NCI-H2227 (cell line): ENCODE measurements around the gene MDM1.

Experiments
- DNase-seq: peaks from one replicate; lab custom pipeline; 2025; ENCODE audit not compliant: unreplicated experiment; lab: John Stamatoyannopoulos, UW

MDM1 gene

DNA sequence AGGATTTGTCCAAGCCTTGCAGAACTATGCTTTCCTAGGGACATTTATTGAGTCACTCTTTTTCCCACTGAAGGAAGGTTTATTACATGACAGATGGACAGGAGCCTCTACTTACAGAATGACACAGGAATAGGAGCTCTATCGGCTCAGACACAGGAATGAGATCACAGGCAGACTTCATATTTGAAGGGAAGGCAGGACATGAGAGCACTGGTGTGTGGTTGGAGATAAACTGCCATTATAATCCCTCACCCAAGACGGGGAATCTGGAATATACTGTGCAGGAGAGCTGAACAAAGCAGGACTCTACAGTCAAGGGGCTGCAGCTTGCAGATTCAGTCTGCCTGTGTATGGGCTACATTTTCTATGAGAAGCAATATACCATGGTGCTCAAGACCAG is 51.9 kb downstream of the MDM1 start:
- DNase-seq, result no peak

DNA sequence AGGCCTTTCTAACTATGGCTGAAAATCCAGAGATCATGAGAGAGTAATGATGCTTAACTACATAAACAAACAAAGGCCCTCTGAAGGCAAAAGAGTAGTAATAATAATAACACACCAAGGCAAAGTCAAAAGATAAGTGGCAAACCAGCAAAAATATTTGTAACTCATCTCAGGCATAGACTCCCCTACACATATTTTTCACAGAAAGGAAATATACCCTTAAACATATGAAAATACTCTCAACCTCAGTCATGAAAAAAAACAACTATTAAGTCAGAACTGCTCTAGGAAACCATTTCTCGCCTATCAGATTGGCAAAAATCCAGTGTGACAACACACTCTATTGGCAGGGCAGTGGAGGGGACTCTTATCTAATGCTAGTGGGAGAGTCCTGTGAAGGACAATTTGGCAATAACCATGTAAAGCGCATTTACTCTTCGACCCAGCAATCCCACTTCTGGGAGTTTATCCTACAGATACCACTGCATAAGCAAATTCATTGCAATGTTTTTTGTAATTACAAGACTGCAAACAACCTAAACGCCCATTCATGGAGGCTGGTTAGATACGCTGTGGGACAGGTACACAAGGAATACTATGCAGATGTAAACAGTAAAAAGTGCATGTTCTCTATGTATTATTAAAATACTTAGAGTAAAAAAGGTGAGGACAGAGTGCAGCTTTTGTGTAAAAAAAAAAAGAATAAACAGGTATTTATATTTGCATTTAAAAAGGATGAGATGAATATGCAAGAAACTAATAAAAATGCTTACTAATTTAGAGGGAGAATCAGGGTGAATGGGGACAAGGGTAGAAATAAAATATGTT is 52.7 kb downstream of the MDM1 start:
- no peak for DNase-seq

DNA sequence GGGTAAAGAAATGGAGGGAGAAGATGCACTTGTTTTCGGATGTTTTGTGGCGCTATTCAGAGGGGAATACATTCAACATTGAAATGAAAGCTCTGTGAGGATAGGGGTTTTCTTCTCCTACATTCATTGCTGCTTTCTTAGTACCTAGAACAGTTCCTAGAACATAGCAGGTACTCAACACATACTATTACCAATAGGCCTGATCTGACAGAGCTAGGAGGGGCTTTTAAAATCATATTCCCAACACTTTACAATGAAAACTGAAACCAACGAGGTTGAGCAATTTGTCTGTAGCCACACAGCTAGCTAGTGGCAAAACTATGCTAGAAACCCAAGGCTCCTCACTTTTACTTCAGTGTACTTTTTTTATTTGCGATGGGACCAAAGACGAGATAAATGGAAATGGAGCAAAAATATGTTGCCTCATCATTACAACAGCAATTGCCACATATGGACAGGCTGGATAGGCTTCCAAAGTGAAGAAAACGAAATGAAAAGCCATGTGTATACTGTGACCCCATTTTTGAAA is 55.7 kb downstream of the MDM1 start:
- no peak for DNase-seq

DNA sequence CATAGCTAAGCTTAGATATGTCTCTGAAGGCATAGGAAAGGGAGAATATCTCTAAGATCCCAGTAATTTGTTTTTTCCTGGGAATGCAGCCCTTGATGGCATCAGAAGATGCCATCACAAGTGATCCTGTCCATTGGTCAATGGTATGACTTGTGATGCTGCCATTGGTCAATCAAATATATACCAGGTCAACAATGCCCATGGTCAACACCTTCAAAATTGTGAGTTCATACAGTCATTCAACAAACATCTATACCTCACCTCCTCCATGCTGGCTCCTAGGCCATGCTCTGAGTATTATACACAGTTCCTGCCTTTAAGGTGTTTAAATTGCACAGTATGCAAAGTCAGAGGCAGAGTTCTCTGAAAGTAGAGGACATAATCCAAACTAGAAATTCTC is 59.4 kb downstream of the MDM1 start:
- DNase-seq, result no peak

DNA sequence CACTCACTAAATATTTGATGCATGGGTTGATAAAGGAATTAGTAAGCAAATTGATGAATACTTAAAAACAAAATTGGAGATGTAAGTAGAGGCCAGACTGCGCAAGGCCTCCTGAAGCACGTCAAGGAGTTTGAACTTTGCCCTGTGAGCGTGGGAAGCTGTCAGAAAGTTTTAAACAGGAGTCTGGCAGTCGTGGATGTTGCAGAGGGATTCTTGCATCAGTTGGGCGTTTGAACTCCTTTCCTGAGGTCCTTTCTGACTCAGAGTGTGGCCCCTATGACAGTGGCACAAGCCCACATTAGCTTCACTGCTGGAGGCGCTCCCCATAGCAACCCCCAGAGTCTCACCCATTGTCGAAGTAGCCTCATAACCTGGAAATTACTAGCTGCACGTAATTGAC is 60.8 kb downstream of the MDM1 start:
- DNase-seq, result no peak

DNA sequence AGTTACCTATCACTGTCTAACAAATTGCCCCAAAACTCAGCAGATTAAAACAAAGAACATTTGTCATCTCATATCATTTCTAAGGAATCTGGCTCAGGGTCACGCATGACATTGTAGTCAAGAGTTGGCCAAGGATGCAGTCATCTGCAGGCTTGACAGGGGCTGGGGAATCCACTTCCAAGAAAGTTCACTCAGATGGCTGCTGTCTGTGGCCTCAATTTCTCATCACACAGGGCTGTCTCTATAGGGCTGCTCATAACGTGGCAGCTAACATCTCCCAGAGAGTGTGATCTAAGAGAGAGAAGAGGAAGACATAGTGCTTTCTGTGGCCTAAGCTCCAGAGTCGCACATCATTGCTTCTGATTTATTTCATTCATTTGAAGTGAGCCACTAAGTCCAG is 61.8 kb downstream of the MDM1 start:
- DNase-seq, result no peak

DNA sequence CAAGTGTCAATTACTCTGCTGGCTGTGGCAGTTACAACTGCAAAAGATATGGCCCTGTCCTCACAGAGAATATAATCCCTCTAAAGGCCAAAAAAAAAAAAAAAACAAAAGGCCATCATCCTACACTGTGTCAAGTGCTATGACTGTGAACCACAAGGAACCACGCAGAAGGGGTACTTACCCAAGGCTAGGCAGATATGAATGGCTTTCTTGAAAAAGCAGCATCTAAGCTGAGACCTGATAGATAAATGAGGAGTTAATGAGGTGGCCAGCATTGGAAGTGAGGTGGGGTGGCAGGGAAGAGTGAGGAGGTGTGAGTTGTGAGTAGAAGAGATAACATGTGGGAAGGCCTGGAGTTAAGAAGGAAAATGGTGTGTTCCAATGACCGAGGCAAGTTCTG is 62.4 kb downstream of the MDM1 start:
- no peak for DNase-seq

DNA sequence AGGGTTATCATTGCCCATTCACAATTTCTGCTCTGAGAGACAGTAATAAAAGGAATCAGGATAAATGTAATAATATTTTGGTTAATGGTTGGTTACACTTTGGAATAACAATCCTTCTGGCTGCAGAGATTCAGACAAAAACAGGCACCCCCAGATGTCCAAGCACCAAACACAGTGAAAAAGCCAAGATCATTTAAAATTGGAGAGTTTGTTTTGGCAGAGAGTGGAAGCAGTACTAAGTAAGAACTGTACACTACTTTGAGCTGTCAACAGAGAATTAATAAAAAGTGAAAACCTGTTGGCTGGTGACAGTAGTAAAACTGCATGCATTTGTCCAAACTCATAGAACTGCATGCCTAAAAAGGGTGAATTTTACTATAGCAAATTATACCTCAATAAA is 63.2 kb downstream of the MDM1 start:
- DNase-seq, result no peak

DNA sequence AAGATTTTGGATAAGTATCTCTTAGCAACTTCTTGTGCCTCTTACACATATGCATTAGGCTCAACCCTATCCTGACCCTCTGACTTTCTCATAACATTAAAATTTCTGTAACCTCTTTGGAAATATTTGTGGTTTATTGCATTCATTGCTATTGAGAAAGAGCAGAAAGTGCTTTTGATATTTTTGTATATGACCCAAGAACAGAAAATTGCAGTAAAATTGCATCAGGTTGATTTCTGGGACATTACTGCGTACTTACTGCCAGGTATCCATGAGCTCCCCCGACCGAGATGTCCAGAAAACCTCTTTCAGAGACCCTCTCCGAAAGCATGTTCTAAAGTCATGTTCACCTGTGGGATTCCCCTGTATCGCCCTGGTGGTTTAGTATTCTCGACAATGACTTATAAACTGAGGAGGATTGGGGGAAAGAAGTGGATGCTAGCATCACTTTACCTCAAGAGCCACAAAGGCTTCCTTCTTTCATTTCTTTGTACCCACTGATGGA is 64.2 kb downstream of the MDM1 start:
- DNase-seq, result no peak

DNA sequence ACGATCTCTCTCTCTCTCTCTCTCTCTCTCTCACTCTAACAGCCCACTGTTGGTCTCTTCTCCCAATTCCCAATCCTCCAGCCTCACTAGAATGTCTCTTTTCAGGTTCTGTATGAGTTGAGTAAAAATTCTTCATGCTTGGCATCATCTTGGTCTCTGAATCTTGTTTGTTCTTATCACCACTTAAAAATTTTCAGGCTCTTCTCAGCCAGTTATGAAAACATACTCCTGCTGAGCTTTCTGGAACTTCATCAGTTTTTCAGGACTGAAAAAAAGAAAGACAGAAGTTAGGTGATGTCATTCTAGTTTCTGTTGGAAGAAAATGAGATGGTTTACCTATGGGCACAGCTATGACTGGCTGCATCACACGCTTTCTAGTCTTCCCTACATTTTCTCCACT is 67.3 kb downstream of the MDM1 start:
- no peak for DNase-seq

DNA sequence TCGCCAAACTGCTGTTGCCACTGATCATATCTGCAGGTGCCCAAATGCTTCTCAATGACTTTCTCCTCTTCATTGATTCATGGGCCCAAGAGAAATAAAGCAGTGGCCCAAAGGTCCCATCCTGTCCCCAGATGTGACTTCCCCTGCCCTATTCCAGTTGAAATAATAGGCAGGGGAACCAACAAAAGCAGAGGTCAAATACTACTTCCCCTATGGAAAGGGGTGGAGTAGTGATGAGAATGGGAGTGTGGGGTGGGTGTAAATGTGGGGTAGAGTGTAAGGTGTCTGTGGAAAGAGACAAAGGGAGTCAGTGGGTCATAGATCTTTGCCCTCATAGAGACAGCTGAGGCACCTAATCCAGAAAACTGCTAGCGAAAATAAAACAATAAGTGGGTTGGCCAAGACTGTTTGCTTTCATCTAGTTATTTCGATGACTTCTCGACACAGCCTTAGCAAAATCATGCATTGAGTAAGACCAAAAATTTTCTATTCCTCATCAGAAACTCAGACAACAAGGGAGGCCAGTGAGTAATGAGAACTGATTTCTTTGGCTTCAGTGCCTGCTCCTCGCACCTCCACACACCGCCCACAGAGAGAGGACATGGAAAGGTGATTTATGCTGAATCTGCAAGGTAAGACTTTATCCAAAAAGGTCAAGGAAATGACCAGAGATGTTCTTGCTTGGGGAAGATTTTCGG is 67.9 kb downstream of the MDM1 start:
- no peak for DNase-seq

DNA sequence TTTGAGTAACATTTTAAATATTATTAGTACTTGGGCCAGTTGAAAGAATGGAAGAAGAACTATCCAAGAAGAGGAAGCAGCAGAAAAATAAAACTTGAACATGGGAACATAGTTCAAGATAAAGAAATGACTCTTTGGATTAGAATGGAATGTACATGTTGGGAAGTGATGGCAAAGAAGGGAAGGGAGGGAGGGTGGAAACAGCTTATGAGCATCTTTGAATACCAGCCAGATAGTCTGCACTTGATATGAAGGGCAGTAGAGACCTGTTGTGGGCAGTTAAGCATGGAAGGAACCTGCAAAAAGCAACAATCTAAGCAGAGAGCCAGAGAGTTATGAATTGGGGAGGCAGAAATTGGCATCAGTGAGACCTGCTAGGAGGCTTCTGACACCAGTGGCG is 68.8 kb downstream of the MDM1 start:
- DNase-seq, result no peak

DNA sequence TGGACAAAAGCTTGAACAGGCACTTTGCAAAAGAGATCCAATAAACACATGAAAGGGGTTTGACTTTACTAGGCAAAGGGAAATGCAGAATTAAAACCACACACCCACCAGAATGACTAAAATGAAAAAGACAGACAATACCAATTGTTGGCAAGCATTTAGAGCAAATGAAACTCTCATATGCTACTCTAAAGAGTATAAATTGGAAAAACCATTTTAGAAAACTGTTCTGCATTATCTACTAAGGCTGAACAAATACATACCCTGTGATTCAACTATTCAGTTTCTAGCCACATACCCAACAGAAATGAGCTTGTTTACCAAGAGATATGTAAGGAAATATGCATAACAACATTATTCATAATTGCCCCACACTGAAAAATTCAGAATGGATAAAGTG is 70.3 kb downstream of the MDM1 start:
- no peak for DNase-seq

DNA sequence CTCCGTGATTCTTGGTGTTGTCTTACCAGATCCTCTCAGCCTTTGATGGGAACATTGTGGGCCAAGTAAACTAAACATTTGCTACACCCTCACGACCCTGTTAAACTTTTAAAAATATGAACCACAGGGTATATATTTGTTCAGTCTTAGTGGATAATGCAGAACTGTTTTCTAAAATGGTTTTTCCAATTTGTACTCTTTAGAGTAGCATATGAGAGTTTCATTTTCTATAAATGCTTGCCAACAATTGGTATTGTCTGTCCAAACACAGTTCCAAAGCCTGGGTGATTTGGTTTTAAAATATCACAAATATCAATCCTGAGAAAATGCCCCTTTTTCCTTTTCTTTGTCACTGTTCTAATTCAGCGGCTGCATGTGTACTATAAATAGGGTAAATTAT is 72.0 kb downstream of the MDM1 start:
- no peak for DNase-seq

DNA sequence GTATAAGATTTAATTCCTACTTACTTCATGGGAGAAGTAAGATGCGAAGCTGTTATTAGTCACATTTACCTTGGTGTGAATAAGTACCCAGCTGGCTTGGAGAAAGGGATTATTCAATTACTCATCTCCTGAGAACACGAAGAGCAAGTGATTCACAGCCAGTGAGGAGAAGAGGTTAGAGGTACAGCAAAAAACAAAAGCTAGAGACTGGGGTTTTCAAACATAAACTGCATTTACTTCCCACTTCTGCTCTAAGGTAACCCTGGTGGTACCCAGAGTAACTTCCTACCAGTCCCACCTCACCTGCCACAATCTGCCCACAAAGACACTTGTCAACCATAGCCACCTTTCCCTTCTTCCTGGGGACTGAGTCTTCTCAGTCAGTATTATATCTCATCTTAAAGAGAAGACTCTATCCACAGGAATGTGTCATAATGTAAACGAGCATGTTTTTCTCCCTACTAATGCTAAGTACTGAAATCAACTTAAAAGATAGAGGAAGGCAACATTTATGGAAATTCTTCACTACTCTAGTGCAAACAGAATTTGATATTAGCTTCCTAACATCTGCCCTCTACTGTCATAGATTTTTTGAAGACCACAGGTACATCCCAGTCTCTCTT is 72.7 kb downstream of the MDM1 start:
- DNase-seq, result peak; percentile 11

DNA sequence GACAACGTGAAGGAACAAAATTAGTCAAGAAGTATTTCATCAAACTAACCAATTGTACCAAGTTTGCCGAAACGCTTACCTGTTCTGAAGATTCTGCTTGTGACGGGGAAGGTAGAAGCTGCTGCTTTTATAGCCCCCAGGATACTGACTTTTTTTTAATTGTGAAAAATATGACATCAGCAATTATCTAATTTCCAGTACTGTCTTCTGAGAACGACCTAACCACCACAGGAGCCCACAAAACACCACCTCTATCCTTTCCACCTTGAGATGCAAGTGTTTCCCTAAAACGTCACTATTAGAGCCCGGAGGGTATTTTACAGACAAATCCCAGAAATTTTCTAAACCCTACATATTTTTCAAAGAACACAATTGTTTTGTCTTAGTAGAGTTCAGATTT is 78.7 kb downstream of the MDM1 start, which contains the start of gene IL22:
IL22 (minus strand) TSS at position 101 of the 400 bp plus-strand sequence. CDS start 156 bp downstream, outside the sequence.
- DNase-seq, result no peak

DNA sequence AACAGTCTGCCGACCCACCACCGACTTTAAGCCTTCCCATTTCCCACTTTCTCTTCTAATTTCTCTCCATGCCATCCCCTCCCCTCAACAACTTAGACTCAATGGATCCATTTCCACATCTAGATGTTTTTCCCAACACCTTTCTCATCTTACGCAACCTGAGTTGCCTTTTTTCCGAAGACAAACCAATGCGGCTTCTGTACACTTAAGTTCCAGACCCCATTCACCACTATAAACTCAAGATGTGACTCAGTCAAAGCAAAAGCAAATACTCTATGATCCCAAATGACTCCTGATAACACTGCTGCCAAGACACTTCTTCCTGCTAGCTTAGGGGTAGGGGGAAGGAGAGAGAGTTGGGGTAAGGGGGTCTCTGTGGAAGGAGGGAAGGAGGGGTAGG is 80.1 kb downstream of the MDM1 start:
- no peak for DNase-seq

DNA sequence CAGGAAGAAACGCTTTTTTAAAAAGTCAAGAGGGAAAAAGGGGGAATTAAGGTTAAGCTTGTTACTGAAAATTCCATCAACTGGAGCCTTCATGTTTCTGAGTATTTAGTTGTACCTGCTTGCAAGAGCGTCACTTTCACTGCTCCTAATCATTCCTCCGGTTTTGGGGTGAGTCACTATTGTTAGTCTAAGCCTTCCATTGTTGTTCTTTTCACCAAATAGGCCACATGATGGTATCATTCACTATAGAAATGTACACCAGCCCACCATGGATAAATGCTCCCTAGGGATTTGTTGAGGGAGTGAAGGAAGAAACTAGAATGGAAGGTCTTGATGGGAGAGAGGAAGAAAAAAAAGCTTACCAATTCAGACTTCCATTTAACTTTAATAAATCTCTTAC is 81.7 kb downstream of the MDM1 start:
- no peak for DNase-seq

DNA sequence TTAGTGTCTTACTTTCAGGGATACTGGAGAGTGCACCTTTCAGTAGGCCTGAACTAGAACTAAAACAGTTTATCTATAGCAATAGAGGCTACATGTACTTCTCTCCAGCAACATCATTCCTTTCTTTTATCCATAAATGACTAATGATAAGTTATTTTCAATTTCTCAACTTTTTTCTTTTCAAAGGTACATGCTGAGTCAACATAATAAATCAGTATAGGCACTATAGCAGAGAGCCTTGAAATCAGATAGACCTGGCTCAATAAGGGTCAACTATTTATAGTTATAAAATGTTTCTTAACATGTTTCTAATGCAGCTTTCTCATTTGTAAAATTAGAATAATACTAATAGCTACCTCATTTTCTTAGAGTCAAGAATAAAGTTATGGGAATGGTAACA is 84.4 kb downstream of the MDM1 start:
- DNase-seq, result no peak

DNA sequence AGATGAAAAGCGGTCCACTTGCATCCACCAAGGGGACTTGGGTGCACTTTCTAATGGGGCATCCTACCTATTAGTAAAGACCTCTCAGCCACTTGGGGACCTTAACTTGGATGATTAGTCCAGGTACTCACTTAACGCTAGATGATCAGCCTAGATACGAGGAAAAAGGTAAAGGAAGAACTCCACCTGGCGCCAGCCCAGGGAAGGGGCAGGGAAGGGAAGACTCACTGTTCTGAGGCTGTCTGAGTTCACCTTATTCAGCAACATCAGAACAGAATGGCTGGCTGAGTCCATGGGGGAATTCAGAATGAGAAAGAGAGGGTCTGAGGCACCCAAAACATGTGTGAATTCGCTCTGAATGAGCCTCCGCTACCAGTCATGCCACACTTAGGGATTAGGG is 85.8 kb downstream of the MDM1 start:
- DNase-seq, result no peak

DNA sequence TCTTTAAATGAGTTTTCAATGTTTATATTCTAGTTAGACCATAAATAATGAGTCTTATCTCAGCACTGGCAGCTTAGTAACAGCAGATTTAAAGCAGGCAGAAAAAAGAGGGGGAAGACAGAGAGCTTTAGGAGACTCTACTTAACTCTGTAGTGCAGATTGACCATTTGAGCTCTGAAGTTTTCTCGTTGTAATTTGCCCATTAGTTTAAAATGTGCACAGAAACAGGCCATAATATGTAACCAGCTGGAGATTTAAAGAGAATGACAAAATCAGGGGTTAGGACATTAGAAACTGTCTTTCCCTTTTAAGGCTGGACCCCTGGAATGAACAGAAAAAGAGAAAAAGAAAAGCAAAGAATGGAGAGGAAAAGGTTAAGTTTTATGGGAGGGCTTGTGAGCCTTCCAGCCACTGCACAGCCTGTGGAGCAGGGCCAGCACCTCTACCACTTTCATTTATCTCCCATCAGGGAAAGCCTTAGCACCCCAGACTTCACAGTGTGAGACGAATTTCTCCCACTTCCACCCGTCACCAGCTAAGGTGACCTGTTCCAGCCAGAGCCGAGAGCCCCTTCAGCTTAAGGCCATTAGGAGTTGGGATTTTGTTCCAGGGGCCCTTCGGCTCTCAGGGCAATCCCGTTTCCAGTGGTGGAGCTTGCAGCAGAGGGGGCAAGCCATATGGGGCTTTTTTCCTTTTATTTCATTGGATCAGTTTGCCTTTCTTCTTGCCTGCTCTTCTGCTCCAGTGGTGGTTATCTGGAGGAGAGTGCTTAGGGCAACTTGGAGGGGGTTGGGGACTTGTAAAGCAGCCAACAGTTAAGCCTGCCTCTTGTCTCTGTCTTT is 86.8 kb downstream of the MDM1 start:
- no peak for DNase-seq
